ENCODE measurements around the gene PPCDC.

- TF ChIP-seq CTCF (IDR thresholded peaks at IDR 0.05), result no peak
- no peak for TF ChIP-seq POLR2A (IDR thresholded peaks at IDR 0.05)
Observed at GRCh38 chr15:74997141-74997540, 26.2 kb upstream of the PPCDC start.

All from esophagus squamous epithelium (tissue), 4 donors.